ENCODE data around the gene TSPAN15.

DNA sequence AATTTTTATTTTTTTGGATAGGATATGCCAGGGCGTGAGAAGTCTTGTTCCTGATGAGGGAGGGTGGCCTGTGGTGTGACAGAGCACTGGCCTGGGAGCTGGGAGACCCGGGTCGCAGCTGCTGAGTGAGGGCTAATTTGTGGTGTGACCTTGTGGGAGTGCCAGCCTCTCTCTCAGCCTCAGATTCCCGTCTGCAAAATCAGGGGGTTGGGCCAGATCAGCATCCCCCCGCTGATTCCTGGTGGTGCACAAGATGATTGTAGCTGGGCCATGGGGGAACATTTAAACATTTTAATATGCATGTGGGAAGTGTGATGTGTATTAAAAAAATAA, 14.9 kb downstream of the TSPAN15 start:
- TF ChIP-seq TARDBP (IDR thresholded peaks at IDR 0.05) (no peak), BHLHE40 (IDR thresholded peaks at IDR 0.05; ENCODE audit: borderline replicate concordance) (no peak), FOXK2 (IDR thresholded peaks at IDR 0.05) (no peak), SP1 (IDR thresholded peaks at IDR 0.05) (no peak), SUZ12 (IDR thresholded peaks at IDR 0.05) (no peak), ELF4 (IDR thresholded peaks at IDR 0.05) (no peak), CTBP1 (IDR thresholded peaks at IDR 0.05; ENCODE audit: borderline replicate concordance) (no peak), ZNF384 (IDR thresholded peaks at IDR 0.05) (no peak)

All from HEK293T (cell line).